Aorta (tissue), 5 donors: ENCODE data around the gene RSAD1. TPM values are rescaled to one million over a fixed set of nuclear protein-coding genes. Genes with fewer than 3 reads are reported as not detected.

ENCODE experiments used
- ATAC-seq: fragments of 200-7000 bp; cut with Tn5 transposase; one replicate; pipeline ENCODE4 v1.9.1; 2022; ENCODE audit warnings: moderate library complexity; ENCODE audit not compliant: low FRiP score
- DNase-seq, 2 donors: peaks; one replicate each; pipeline ENCODE4 v3.0.0-alpha.2; 2020
- H3K27ac ChIP-seq, 2 donors: one replicate each; pipeline ENCODE4 v1.5.1; 2013; ENCODE audit warnings: low read length in 2 of 2, mild to moderate bottlenecking in 2 of 2, moderate library complexity in 2 of 2, control low read depth in 1 of 2, inconsistent platforms in 1 of 2, low read depth in 1 of 2
- H3K27me3 ChIP-seq, 2 donors: one replicate each; pipeline ENCODE4 v1.6.1; 2013; ENCODE audit warnings: control low read depth in 1 of 2, low read length in 1 of 2, mild to moderate bottlenecking in 1 of 2, moderate library complexity in 1 of 2; ENCODE audit not compliant: insufficient read depth in 2 of 2, control insufficient read depth in 1 of 2
- H3K36me3 ChIP-seq, 2 donors: one replicate each; pipeline ENCODE4 v1.6.1; 2013; ENCODE audit warnings: control low read depth in 1 of 2, low read length in 1 of 2, mild to moderate bottlenecking in 1 of 2; ENCODE audit not compliant: insufficient read depth in 2 of 2, control insufficient read depth in 1 of 2
- H3K4me1 ChIP-seq, 2 donors: one replicate each; pipeline ENCODE4 v1.6.1; 2013; ENCODE audit warnings: low read length in 2 of 2, control low read depth in 1 of 2, mild to moderate bottlenecking in 1 of 2, moderate library complexity in 1 of 2; ENCODE audit not compliant: insufficient read depth in 2 of 2, control insufficient read depth in 1 of 2
- H3K4me3 ChIP-seq, 2 donors: one replicate each; pipeline ENCODE4 v1.5.1; 2013; ENCODE audit warnings: low read length in 2 of 2, control low read depth in 1 of 2, mild to moderate bottlenecking in 1 of 2
- H3K9me3 ChIP-seq: one replicate; pipeline ENCODE4 v1.6.1; 2013; ENCODE audit warnings: mild to moderate bottlenecking, low read length; ENCODE audit not compliant: control insufficient read depth
- WGBS, 2 donors: extraction: QIAGEN DNeasy Blood & Tissue Kit; methylation state at CpG; one replicate each; pipeline ENCODE4 v1.1.7; 2013; 5-methylcytosine and 5-hydroxymethylcytosine counted together
- intact Hi-C, 2 donors: fragments of 100-400 bp; cut with DNase I; formaldehyde crosslinking; loops; one replicate each; pipeline versions ENCODE4 v1.14.2 to v1.15.0; 2022
- polyA plus RNA-seq, 2 donors: library from polyadenylated mRNA; stranded (reverse); fragments of 200-250 nt; gene quantifications; one replicate each; pipeline ENCODE4 v1.2.3, GENCODE V29; 2013
- total RNA-seq, 2 donors: library from RNA; stranded (reverse); fragmentation: NEBNext Ultra II Directional; extraction: Animal tissue kit (Norgen Biotek cat#: 25700); gene quantifications; one replicate each; pipeline ENCODE4 v1.2.1, GENCODE V29; 2021
- donor health status: healthy with polysubstance abuse.
- donor health status: Bipolar disorder and iron deficiency.
- donor health status: DM: no; HTN: no; CAD: no.
- donor health status: DM: no; HTN: no; CAD: no.
- donor health status: DM: yes; HTN: yes; CAD: no.

The RSAD1 gene
- total and polyA plus RNA-seq, 4 donors: 12.1 to 42.3 (median 35.7) TPM

- Histone ChIP-seq H3K27me3 (no peaks in the 10 kb centered on the region), H3K4me1 (no peaks in the 10 kb centered on the region), H3K36me3 (no peaks in the 10 kb centered on the region), H3K9me3 (no peaks in the 10 kb centered on the region), H3K27ac (no peak overlapping the region), H3K4me3 (no peak overlapping the region)
- DNase-seq (peak; percentile 21 to 57), ATAC-seq (no peak)
- 87 to 88% methylated on average over 9 of the region's 9 CpGs for WGBS, 2 donors
- intact Hi-C loops: no loop called here
Measured at GRCh38 chr17:50502301-50502990, 23.8 kb downstream of the RSAD1 start.

GRCh38 chr17:50505591-50506130 is 27.0 kb downstream of the RSAD1 start:
- WGBS, 2 donors: 67 to 78% methylated on average over 7 of the region's 7 CpGs
- peak in 1 of 2 donors; percentile 29 for DNase-seq
- no peak for ATAC-seq

GRCh38 chr17:50506298-50506697 is 27.6 kb downstream of the RSAD1 start:
- Histone ChIP-seq H3K4me3 (no peak overlapping the region), H3K36me3 (no peaks in the 10 kb centered on the region), H3K4me1 (no peaks in the 10 kb centered on the region), H3K9me3 (no peaks in the 10 kb centered on the region), H3K27ac (no peak overlapping the region), H3K27me3 (no peaks in the 10 kb centered on the region)
- no peak for DNase-seq
- ATAC-seq: no peak
- WGBS, 2 donors: 74 to 83% methylated on average over 7 of the region's 7 CpGs
- intact Hi-C loops: no loop called here

More at GRCh38 chr17:50505591-50506130, 27.0 kb downstream of the RSAD1 start:
- Histone ChIP-seq H3K27me3 (no peaks in the 10 kb centered on the region), H3K27ac (no peak overlapping the region), H3K9me3 (no peaks in the 10 kb centered on the region), H3K4me1 (no peaks in the 10 kb centered on the region), H3K36me3 (no peaks in the 10 kb centered on the region), H3K4me3 (no peak overlapping the region)
- intact Hi-C loops: no loop called here

GRCh38 chr17:50507871-50508572 is 29.4 kb downstream of the RSAD1 start, which contains the start of gene MYCBPAP:
Gene MYCBPAP (plus strand): TSS chr17:50508439. CDS start chr17:50508675, 236 bp downstream.
- WGBS, 2 donors: 3 to 4% methylated on average over 42 to 66 of the region's 66 CpGs
- Histone ChIP-seq H3K4me1 (no peaks in the 10 kb centered on the region), H3K27me3 (no peaks in the 10 kb centered on the region), H3K4me3 (peak within 1 kb of the TSS; percentile 35 to 63), H3K36me3 (no peaks in the 10 kb centered on the region), H3K27ac (no peak within 1 kb of the TSS), H3K9me3 (no peaks in the 10 kb centered on the region)
- ATAC-seq (peak; percentile 92), DNase-seq (peak; percentile 91 to 96)
- intact Hi-C loops: no loop called here

GRCh38 chr17:50508573-50509460 is 30.2 kb downstream of the RSAD1 start:
- no peaks in the 10 kb centered on the region for H3K36me3 ChIP-seq
- no peaks in the 10 kb centered on the region for H3K9me3 ChIP-seq
- no peaks in the 10 kb centered on the region for H3K4me1 ChIP-seq
- intact Hi-C loops: no loop called here
- ATAC-seq (no peak), DNase-seq (no peak)
- WGBS, 2 donors: 31% methylated on average over 32 of the region's 32 CpGs
- peak overlapping the region in 1 of 2 donors; percentile 63 for H3K4me3 ChIP-seq
- H3K27me3 ChIP-seq: no peaks in the 10 kb centered on the region
- no peak overlapping the region for H3K27ac ChIP-seq

- 33 to 42% methylated on average over 3 of the region's 3 CpGs for WGBS, 2 donors
Measured at GRCh38 chr17:50511058-50511457, 32.4 kb downstream of the RSAD1 start.

GRCh38 chr17:50513495-50513894 is 34.8 kb downstream of the RSAD1 start:
- 74 to 78% methylated on average over 4 of the region's 4 CpGs for WGBS, 2 donors
- Histone ChIP-seq H3K4me1 (no peaks in the 10 kb centered on the region), H3K27ac (no peak overlapping the region), H3K4me3 (no peak overlapping the region), H3K36me3 (no peaks in the 10 kb centered on the region), H3K27me3 (no peaks in the 10 kb centered on the region), H3K9me3 (no peaks in the 10 kb centered on the region)
- ATAC-seq (no peak), DNase-seq (no peak)
- intact Hi-C loops: no loop called here

More at GRCh38 chr17:50511058-50511457, 32.4 kb downstream of the RSAD1 start:
- Histone ChIP-seq H3K27me3 (no peaks in the 10 kb centered on the region), H3K9me3 (no peaks in the 10 kb centered on the region), H3K4me1 (no peaks in the 10 kb centered on the region), H3K27ac (no peak overlapping the region), H3K36me3 (no peaks in the 10 kb centered on the region), H3K4me3 (no peak overlapping the region)
- no peak for ATAC-seq
- intact Hi-C loops: no loop called here
- DNase-seq: no peak

GRCh38 chr17:50514388-50514787 is 35.7 kb downstream of the RSAD1 start:
- 69 to 76% methylated on average over 3 of the region's 3 CpGs for WGBS, 2 donors
- Histone ChIP-seq H3K4me1 (no peaks in the 10 kb centered on the region), H3K9me3 (no peaks in the 10 kb centered on the region), H3K27me3 (no peaks in the 10 kb centered on the region), H3K36me3 (no peaks in the 10 kb centered on the region), H3K27ac (no peak overlapping the region), H3K4me3 (no peak overlapping the region)
- ATAC-seq (no peak), DNase-seq (no peak)
- intact Hi-C loops: no loop called here
